Endothelial cell of umbilical vein (primary cell): Measurements from ENCODE around the gene PDE1A.

Experiments used
- EZH2 ChIP-seq: IDR thresholded peaks from 2 replicates; pipeline ENCODE4 v1.6.1; 2012; ENCODE audit warnings: borderline replicate concordance, low read depth, mild to moderate bottlenecking, moderate library complexity, low read length, inconsistent platforms; ENCODE audit not compliant: severe bottlenecking
- FOS ChIP-seq: IDR thresholded peaks from 2 replicates; pipeline ENCODE4 v1.6.1; 2011; ENCODE audit warnings: mild to moderate bottlenecking, low read length, moderate library complexity, borderline replicate concordance; ENCODE audit not compliant: insufficient read depth
- GATA2 ChIP-seq: IDR thresholded peaks from 2 replicates; pipeline ENCODE4 v1.7.0; 2011; ENCODE audit warnings: low read depth, mild to moderate bottlenecking, moderate library complexity, mixed read lengths, low read length; ENCODE audit not compliant: insufficient read length, insufficient read depth
- JUN ChIP-seq: IDR thresholded peaks from 2 replicates; pipeline ENCODE4 v1.6.1; 2011; ENCODE audit warnings: borderline replicate concordance, low read depth; ENCODE audit not compliant: insufficient read length, insufficient read depth
- MYC ChIP-seq: IDR thresholded peaks from one replicate; pipeline ENCODE4 v1.6.1; 2011; ENCODE audit warnings: mild to moderate bottlenecking, low read depth, low read length
- POLR2A ChIP-seq: IDR thresholded peaks from 2 replicates; pipeline ENCODE4 v1.6.1; 2012; ENCODE audit warnings: low read depth, mild to moderate bottlenecking, control low read depth, low read length
- POLR2AphosphoS5 ChIP-seq: IDR thresholded peaks from 2 replicates; pipeline ENCODE4 v1.6.1; 2012; ENCODE audit warnings: low read depth, mild to moderate bottlenecking, control low read depth, low read length, moderate library complexity; ENCODE audit not compliant: insufficient read depth
- TF ChIP-seq, protein P1 (sequence below), 2 donors: IDR thresholded peaks; 1 replicate in 1 of 2; 2 replicates in 1 of 2; pipeline ENCODE4 v1.5.1; 2011; ENCODE audit warnings: low read length in 2 of 2, mild to moderate bottlenecking in 2 of 2, moderate library complexity in 2 of 2, control low read depth in 1 of 2, inconsistent platforms in 1 of 2, low read depth in 1 of 2; ENCODE audit not compliant: insufficient read depth in 1 of 2; ENCODE audit errors: extremely low read depth in 1 of 2
- TF ChIP-seq, protein P2 (sequence below): IDR thresholded peaks from 2 replicates; pipeline ENCODE4 v1.6.1; 2011; ENCODE audit not compliant: insufficient read depth, insufficient read length

DNA sequence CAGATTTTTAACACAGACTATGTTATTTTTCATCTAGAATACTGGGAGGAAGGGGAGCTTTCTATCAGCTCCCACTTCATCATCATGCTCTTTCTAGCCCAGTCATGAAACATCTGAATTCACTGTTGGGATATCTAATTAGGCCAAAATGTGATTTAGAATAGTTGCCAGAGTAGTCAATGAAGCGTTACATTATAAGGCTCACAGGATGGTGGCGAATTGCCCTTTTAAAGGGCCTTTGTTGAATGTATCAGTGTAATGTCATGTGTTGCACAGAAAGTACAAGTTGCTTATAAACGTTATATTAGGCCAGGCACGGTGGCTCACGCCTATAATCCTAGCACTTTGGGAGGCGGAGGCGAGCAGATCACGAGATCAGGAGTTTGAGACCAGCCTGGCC, 45.6 kb downstream of the PDE1A start:
- TF ChIP-seq, protein P1, sequence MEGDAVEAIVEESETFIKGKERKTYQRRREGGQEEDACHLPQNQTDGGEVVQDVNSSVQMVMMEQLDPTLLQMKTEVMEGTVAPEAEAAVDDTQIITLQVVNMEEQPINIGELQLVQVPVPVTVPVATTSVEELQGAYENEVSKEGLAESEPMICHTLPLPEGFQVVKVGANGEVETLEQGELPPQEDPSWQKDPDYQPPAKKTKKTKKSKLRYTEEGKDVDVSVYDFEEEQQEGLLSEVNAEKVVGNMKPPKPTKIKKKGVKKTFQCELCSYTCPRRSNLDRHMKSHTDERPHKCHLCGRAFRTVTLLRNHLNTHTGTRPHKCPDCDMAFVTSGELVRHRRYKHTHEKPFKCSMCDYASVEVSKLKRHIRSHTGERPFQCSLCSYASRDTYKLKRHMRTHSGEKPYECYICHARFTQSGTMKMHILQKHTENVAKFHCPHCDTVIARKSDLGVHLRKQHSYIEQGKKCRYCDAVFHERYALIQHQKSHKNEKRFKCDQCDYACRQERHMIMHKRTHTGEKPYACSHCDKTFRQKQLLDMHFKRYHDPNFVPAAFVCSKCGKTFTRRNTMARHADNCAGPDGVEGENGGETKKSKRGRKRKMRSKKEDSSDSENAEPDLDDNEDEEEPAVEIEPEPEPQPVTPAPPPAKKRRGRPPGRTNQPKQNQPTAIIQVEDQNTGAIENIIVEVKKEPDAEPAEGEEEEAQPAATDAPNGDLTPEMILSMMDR (IDR thresholded peaks at IDR 0.05; ENCODE audit: extremely low read depth in 1 of 2, insufficient read depth in 1 of 2, low read depth in 1 of 2, low read length in 2 of 2) = no peak
- TF ChIP-seq POLR2AphosphoS5 = no peak
- TF ChIP-seq, protein P2, sequence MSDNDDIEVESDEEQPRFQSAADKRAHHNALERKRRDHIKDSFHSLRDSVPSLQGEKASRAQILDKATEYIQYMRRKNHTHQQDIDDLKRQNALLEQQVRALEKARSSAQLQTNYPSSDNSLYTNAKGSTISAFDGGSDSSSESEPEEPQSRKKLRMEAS = no peak
- TF ChIP-seq POLR2A = no peak
- no peak for TF ChIP-seq EZH2
- TF ChIP-seq MYC = no peak
- TF ChIP-seq JUN = no peak
- TF ChIP-seq FOS = no peak
- no peak for TF ChIP-seq GATA2
